Neural progenitor cell (in vitro differentiated cells): ENCODE measurements around the gene PRDM9. TPM values are rescaled to one million over a fixed set of nuclear protein-coding genes. Genes with fewer than 3 reads are reported as not detected.
A peak's percentile ranks its signal among the peaks of the same experiment; 100 is the strongest.
"Not testable (repeated sequence)": the region's sequence is repeated elsewhere in the genome, so short reads cannot be mapped to it uniquely, and the experiment has no call there.

ENCODE experiments used
- DNase-seq: peaks from one replicate; pipeline ENCODE4 v3.0.0-alpha.2; 2016; ENCODE audit warnings: low spot score
- H2AFZ ChIP-seq: fragments of 200-600 bp; sonication (generic); replicated peaks from 2 replicates; pipeline ENCODE4 v1.6.1; 2016; ENCODE audit warnings: antibody characterized with exemption
- H3F3A ChIP-seq: fragments of 200-600 bp; sonication (generic); 2 replicates; pipeline ENCODE4 v1.6.1; 2016; ENCODE audit warnings: antibody characterized with exemption, low read depth
- H3K27ac ChIP-seq: fragments of 200-600 bp; sonication (generic); 2 replicates; pipeline ENCODE4 v1.5.1; 2016; ENCODE audit warnings: mild to moderate bottlenecking
- H3K27me3 ChIP-seq: fragments of 200-600 bp; sonication (generic); 2 replicates; pipeline ENCODE4 v1.6.1; 2016; ENCODE audit warnings: mild to moderate bottlenecking, moderate library complexity
- H3K36me3 ChIP-seq: fragments of 200-600 bp; sonication (generic); 2 replicates; pipeline ENCODE4 v1.5.1; 2016
- H3K4me1 ChIP-seq: fragments of 200-600 bp; sonication (generic); 2 replicates; pipeline ENCODE4 v1.6.1; 2016; ENCODE audit warnings: mixed run types
- H3K4me2 ChIP-seq: fragments of 200-600 bp; sonication (generic); 2 replicates; pipeline ENCODE4 v1.6.1; 2016
- H3K4me3 ChIP-seq: fragments of 200-600 bp; sonication (generic); 2 replicates; pipeline ENCODE4 v1.5.1; 2016
- H3K79me2 ChIP-seq: fragments of 200-600 bp; sonication (generic); 2 replicates; pipeline ENCODE4 v1.6.1; 2016; ENCODE audit warnings: low read depth
- H3K9ac ChIP-seq: fragments of 200-600 bp; sonication (generic); 2 replicates; pipeline ENCODE4 v1.6.1; 2016
- H3K9me3 ChIP-seq: fragments of 200-600 bp; sonication (generic); 2 replicates; pipeline ENCODE4 v1.5.1; 2016; ENCODE audit warnings: low read depth
- H4K20me1 ChIP-seq: fragments of 200-600 bp; sonication (generic); 2 replicates; pipeline ENCODE4 v1.6.1; 2016; ENCODE audit warnings: low read depth
- H3K27ac Mint-ChIP-seq: 3 replicates; pipeline ENCODE4 v1.8.0; 2021; ENCODE audit warnings: mixed read lengths
- H3K27me3 Mint-ChIP-seq: 2 replicates; pipeline ENCODE4 v1.8.0; 2022; ENCODE audit warnings: low read depth, mild to moderate bottlenecking, inconsistent platforms, moderate library complexity, mixed read lengths; ENCODE audit not compliant: insufficient read depth
- H3K36me3 Mint-ChIP-seq: 3 replicates; pipeline ENCODE4 v1.8.0; 2021; ENCODE audit warnings: mixed read lengths
- H3K4me1 Mint-ChIP-seq: 3 replicates; pipeline ENCODE4 v1.8.0; 2021; ENCODE audit warnings: mixed read lengths
- H3K4me3 Mint-ChIP-seq: 3 replicates; pipeline ENCODE4 v1.8.0; 2021; ENCODE audit warnings: mild to moderate bottlenecking, moderate library complexity, mixed read lengths
- H3K9me3 Mint-ChIP-seq: 3 replicates; pipeline ENCODE4 v1.8.0; 2020; ENCODE audit warnings: mixed read lengths
- EZH2 ChIP-seq: fragments of 200-600 bp; sonication (generic); IDR thresholded peaks from 2 replicates; pipeline ENCODE4 v1.6.1; 2017; ENCODE audit warnings: antibody characterized with exemption, mild to moderate bottlenecking, moderate library complexity
- EZH2phosphoT487 ChIP-seq: fragments of 200-600 bp; sonication (generic); IDR thresholded peaks from 2 replicates; pipeline ENCODE4 v1.6.1; 2017; ENCODE audit warnings: antibody characterized with exemption
- total RNA-seq: library from RNA; depleted of rRNA; stranded (reverse); fragments of >200 nt; gene quantifications from 2 replicates; pipeline ENCODE4 v1.2.3, GENCODE V29; 2015; ENCODE audit warnings: low replicate concordance
- TF ChIP-seq, protein P1 (sequence below): fragments of 200-600 bp; sonication (generic); IDR thresholded peaks from 2 replicates; pipeline ENCODE4 v1.5.1; 2017; ENCODE audit warnings: antibody characterized with exemption, mild to moderate bottlenecking

PRDM9 gene
- total RNA-seq, 1 donor from 2014 or later: not detected

- Mint-ChIP-seq H3K4me1 (no peaks in the 10 kb centered on the region), H3K9me3 (peaks cover 9% of the 10 kb centered on the region), H3K27ac (no peak overlapping the region), H3K36me3 (no peaks in the 10 kb centered on the region), H3K27me3 (no peaks in the 10 kb centered on the region), H3K4me3 (no peak overlapping the region)
- Histone ChIP-seq H3F3A (no peaks in the 10 kb centered on the region), H4K20me1 (no peaks in the 10 kb centered on the region), H3K9me3 (no peaks in the 10 kb centered on the region), H3K36me3 (no peaks in the 10 kb centered on the region), H3K4me2 (no peak overlapping the region), H3K27ac (no peak overlapping the region), H3K79me2 (no peaks in the 10 kb centered on the region), H3K27me3 (no peaks in the 10 kb centered on the region), H3K9ac (no peak overlapping the region), H3K4me3 (no peak overlapping the region), H2AFZ (no peak overlapping the region), H3K4me1 (no peaks in the 10 kb centered on the region)
- DNase-seq: no peak
- no peak for TF ChIP-seq EZH2phosphoT487
- TF ChIP-seq EZH2: no peak
- TF ChIP-seq, protein P1, sequence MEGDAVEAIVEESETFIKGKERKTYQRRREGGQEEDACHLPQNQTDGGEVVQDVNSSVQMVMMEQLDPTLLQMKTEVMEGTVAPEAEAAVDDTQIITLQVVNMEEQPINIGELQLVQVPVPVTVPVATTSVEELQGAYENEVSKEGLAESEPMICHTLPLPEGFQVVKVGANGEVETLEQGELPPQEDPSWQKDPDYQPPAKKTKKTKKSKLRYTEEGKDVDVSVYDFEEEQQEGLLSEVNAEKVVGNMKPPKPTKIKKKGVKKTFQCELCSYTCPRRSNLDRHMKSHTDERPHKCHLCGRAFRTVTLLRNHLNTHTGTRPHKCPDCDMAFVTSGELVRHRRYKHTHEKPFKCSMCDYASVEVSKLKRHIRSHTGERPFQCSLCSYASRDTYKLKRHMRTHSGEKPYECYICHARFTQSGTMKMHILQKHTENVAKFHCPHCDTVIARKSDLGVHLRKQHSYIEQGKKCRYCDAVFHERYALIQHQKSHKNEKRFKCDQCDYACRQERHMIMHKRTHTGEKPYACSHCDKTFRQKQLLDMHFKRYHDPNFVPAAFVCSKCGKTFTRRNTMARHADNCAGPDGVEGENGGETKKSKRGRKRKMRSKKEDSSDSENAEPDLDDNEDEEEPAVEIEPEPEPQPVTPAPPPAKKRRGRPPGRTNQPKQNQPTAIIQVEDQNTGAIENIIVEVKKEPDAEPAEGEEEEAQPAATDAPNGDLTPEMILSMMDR: no peak
Measured at GRCh38 chr5:23525751-23526150, 18.3 kb downstream of the PRDM9 start.

DNA sequence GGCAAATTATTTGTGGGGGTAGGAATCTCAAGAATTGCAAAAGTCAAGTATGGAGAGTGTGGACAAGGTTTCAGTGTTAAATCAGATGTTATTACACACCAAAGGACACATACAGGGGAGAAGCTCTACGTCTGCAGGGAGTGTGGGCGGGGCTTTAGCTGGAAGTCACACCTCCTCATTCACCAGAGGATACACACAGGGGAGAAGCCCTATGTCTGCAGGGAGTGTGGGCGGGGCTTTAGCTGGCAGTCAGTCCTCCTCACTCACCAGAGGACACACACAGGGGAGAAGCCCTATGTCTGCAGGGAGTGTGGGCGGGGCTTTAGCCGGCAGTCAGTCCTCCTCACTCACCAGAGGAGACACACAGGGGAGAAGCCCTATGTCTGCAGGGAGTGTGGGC, 19.2 kb downstream of the PRDM9 start:
- not testable (repeated sequence) for H3K27me3 Mint-ChIP-seq, H3K9me3 Mint-ChIP-seq

DNA sequence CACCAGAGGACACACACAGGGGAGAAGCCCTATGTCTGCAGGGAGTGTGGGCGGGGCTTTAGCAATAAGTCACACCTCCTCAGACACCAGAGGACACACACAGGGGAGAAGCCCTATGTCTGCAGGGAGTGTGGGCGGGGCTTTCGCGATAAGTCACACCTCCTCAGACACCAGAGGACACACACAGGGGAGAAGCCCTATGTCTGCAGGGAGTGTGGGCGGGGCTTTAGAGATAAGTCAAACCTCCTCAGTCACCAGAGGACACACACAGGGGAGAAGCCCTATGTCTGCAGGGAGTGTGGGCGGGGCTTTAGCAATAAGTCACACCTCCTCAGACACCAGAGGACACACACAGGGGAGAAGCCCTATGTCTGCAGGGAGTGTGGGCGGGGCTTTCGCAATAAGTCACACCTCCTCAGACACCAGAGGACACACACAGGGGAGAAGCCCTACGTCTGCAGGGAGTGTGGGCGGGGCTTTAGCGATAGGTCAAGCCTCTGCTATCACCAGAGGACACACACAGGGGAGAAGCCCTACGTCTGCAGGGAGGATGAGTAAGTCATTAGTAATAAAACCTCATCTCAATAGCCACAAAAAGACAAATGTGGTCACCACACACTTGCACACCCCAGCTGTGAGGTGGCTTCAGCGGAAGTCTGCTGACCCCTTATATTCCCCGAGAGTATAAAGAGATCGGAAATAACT, 20.0 kb downstream of the PRDM9 start:
- H2AFZ ChIP-seq, H3K4me2 ChIP-seq, H3K4me1 ChIP-seq, H3K9ac ChIP-seq, H3K27ac Mint-ChIP-seq, H3K36me3 Mint-ChIP-seq, H3K4me3 Mint-ChIP-seq, H4K20me1 ChIP-seq, H3K27ac ChIP-seq, DNase-seq, H3K4me1 Mint-ChIP-seq, H3F3A ChIP-seq, H3K4me3 ChIP-seq, H3K36me3 ChIP-seq, H3K27me3 ChIP-seq, H3K27me3 Mint-ChIP-seq, H3K9me3 Mint-ChIP-seq, H3K79me2 ChIP-seq, H3K9me3 ChIP-seq: not testable (repeated sequence)

More for the DNA sequence above, 19.2 kb downstream of the PRDM9 start:
- not testable (repeated sequence) for H4K20me1 ChIP-seq, H3K4me1 Mint-ChIP-seq, H3K79me2 ChIP-seq, H3K9me3 ChIP-seq, H3K4me1 ChIP-seq, H3K4me3 Mint-ChIP-seq, H3K9ac ChIP-seq, H2AFZ ChIP-seq, DNase-seq, H3F3A ChIP-seq, H3K4me3 ChIP-seq, H3K36me3 Mint-ChIP-seq, H3K27me3 ChIP-seq, H3K27ac Mint-ChIP-seq, H3K27ac ChIP-seq, H3K4me2 ChIP-seq, H3K36me3 ChIP-seq

- Mint-ChIP-seq H3K9me3 (peaks cover 9% of the 10 kb centered on the region), H3K36me3 (no peaks in the 10 kb centered on the region), H3K27me3 (no peaks in the 10 kb centered on the region), H3K4me1 (no peaks in the 10 kb centered on the region), H3K4me3 (no peak overlapping the region), H3K27ac (no peak overlapping the region)
- Histone ChIP-seq H3F3A (no peaks in the 10 kb centered on the region), H3K9me3 (no peaks in the 10 kb centered on the region), H3K4me2 (no peak overlapping the region), H3K4me1 (no peaks in the 10 kb centered on the region), H2AFZ (no peak overlapping the region), H4K20me1 (no peaks in the 10 kb centered on the region), H3K36me3 (no peaks in the 10 kb centered on the region), H3K27ac (no peak overlapping the region), H3K27me3 (no peaks in the 10 kb centered on the region), H3K4me3 (no peak overlapping the region), H3K79me2 (no peaks in the 10 kb centered on the region), H3K9ac (no peak overlapping the region)
- DNase-seq: peak; percentile 7
- TF ChIP-seq EZH2phosphoT487 (no peak), EZH2 (no peak)
- TF ChIP-seq, protein P1: no peak
Measured at GRCh38 chr5:23528677-23529076, 21.3 kb downstream of the PRDM9 start.
